HCT116 (cell line): ENCODE measurements around the gene ERAL1. TPM values are rescaled to one million over a fixed set of nuclear protein-coding genes. Genes with fewer than 3 reads are reported as not detected.

Experiments used
- ATAC-seq: fragments of 200-7000 bp; cut with Tn5 transposase; 2 replicates; pipeline ENCODE4 v1.9.1; 2020; ENCODE audit warnings: mild to moderate bottlenecking, moderate library complexity
- BruUV-seq: library from RNA; stranded (reverse); fragments of 400-500 nt; replicated peaks from 2 replicates; lab custom pipeline; 2021; lab: Mats Ljungman, UMichigan
- CTCF ChIA-PET: fragments of 300-600 bp; sonication (Branson Sonifier 250); formaldehyde crosslinking; loops from one replicate; lab custom pipeline; 2021; ENCODE audit warnings: antibody characterized with exemption; lab: Charles Lee
- POLR2A ChIA-PET: fragments of 300-600, 350-600 bp; sonication (Branson Sonifier 250); formaldehyde crosslinking; loops from one replicate; lab custom pipeline; 2021; ENCODE audit warnings: antibody characterized with exemption; lab: Charles Lee
- RAD21 ChIA-PET, 2 experiments: fragments of 300-600 bp; sonication (Branson Sonifier 250); formaldehyde crosslinking; loops; one replicate each; lab custom pipeline; 2023; ENCODE audit warnings: low total read pairs in 2 of 2; ENCODE audit not compliant: uncharacterized antibody in 2 of 2, unreplicated experiment in 2 of 2, low non-redundant PET in 1 of 2; lab: Charles Lee
- DNase-seq: peaks from one replicate; pipeline ENCODE4 v3.0.0-alpha.2; 2010; ENCODE audit warnings: low read depth, low spot score
- H2AFZ ChIP-seq: fragments of 200-600 bp; shearing (Covaris generic), sonication (generic); 2 replicates; pipeline ENCODE4 v1.6.1; 2017; ENCODE audit warnings: low read depth, mixed run types, mixed read lengths, antibody characterized with exemption, low read length; ENCODE audit not compliant: poor library complexity, severe bottlenecking
- H3K27ac ChIP-seq: 2 replicates; pipeline ENCODE4 v1.5.1; 2012; ENCODE audit warnings: low read depth, low read length
- H3K27me3 ChIP-seq: fragments of 200-600 bp; sonication (generic); 2 replicates; pipeline ENCODE4 v1.6.1; 2016; ENCODE audit warnings: mixed run types, low read length, mixed read lengths; ENCODE audit not compliant: insufficient read depth
- H3K36me3 ChIP-seq, 2 experiments: fragments of 200-500 bp in 1 of 2; fragments of 200-600 bp in 1 of 2; sonication (Bioruptor generic) in 1 of 2; sonication (generic) in 1 of 2; 2 replicates each; pipeline versions ENCODE4 v1.5.1 to v1.6.1; 2014 to 2016; ENCODE audit warnings: low read length in 2 of 2, inconsistent platforms in 1 of 2, mixed read lengths in 1 of 2, mixed run types in 1 of 2; ENCODE audit not compliant: insufficient read depth in 2 of 2, control insufficient read depth in 1 of 2
- H3K4me1 ChIP-seq, 2 experiments: fragments of 200-600 bp in 1 of 2; sonication (generic) in 1 of 2; 2 replicates each; pipeline versions ENCODE4 v1.5.1 to v1.6.1; 2012 to 2017; ENCODE audit warnings: low read length in 2 of 2, inconsistent platforms in 1 of 2, mild to moderate bottlenecking in 1 of 2, mixed read lengths in 1 of 2, mixed run types in 1 of 2, moderate library complexity in 1 of 2; ENCODE audit not compliant: insufficient read depth in 2 of 2, control insufficient read depth in 1 of 2
- H3K4me2 ChIP-seq: fragments of 200-600 bp; sonication (generic); 2 replicates; pipeline ENCODE4 v1.6.1; 2017; ENCODE audit warnings: mixed run types, low read length, mixed read lengths
- H3K4me3 ChIP-seq, 2 experiments: fragments of 200-600 bp in 1 of 2; sonication (generic) in 1 of 2; replicated peaks in 1 of 2; 2 replicates each; pipeline ENCODE4 v1.5.1; 2011 to 2016; ENCODE audit warnings: low read length in 2 of 2, control low read depth in 1 of 2, low read depth in 1 of 2, mild to moderate bottlenecking in 1 of 2, mixed read lengths in 1 of 2, mixed run types in 1 of 2
- H3K79me2 ChIP-seq: fragments of 200-600 bp; sonication (generic); 2 replicates; pipeline ENCODE4 v1.6.1; 2017; ENCODE audit warnings: mild to moderate bottlenecking, mixed run types, low read length, moderate library complexity, mixed read lengths; ENCODE audit not compliant: insufficient read depth
- H3K9ac ChIP-seq: fragments of 200-600 bp; sonication (generic); 2 replicates; pipeline ENCODE4 v1.6.1; 2016; ENCODE audit warnings: low read length, mixed read lengths
- H3K9me2 ChIP-seq: fragments of 200-600 bp; sonication (generic), shearing (Covaris generic); 2 replicates; pipeline ENCODE4 v1.6.1; 2017; ENCODE audit warnings: mixed run types, mild to moderate bottlenecking, moderate library complexity; ENCODE audit not compliant: insufficient read depth
- H3K9me3 ChIP-seq, 2 experiments: fragments of 200-500 bp in 1 of 2; fragments of 200-600 bp in 1 of 2; sonication (Bioruptor generic) in 1 of 2; sonication (generic) in 1 of 2; 2 replicates each; pipeline ENCODE4 v1.6.1; 2014 to 2017; ENCODE audit warnings: low read length in 2 of 2, mixed read lengths in 2 of 2, inconsistent platforms in 1 of 2, low read depth in 1 of 2, mild to moderate bottlenecking in 1 of 2, mixed run types in 1 of 2, moderate library complexity in 1 of 2; ENCODE audit not compliant: control insufficient read depth in 1 of 2, insufficient read depth in 1 of 2
- H4K20me1 ChIP-seq: fragments of 200-600 bp; sonication (generic), shearing (Covaris generic); 2 replicates; pipeline ENCODE4 v1.6.1; 2017; ENCODE audit warnings: mixed run types, mild to moderate bottlenecking, moderate library complexity; ENCODE audit not compliant: insufficient read depth
- EZH2 ChIP-seq: fragments of 200-600 bp; sonication (generic); IDR thresholded peaks from 2 replicates; pipeline ENCODE4 v1.6.1; 2017; ENCODE audit warnings: antibody characterized with exemption, mixed run types
- SP1 ChIP-seq: IDR thresholded peaks from 2 replicates; pipeline ENCODE4 v1.6.1; 2012; ENCODE audit warnings: low read depth
- TCF7L2 ChIP-seq: IDR thresholded peaks from 2 replicates; pipeline ENCODE4 v1.7.0; 2011; ENCODE audit warnings: borderline replicate concordance, inconsistent platforms; ENCODE audit not compliant: insufficient read depth, insufficient read length; ENCODE audit errors: extremely low read depth
- intact Hi-C: fragments of 100-400 bp; cut with micrococcal nuclease; formaldehyde crosslinking; loops from 2 replicates; pipeline ENCODE4 v1.10.0; 2022
- total RNA-seq: library from RNA; stranded (reverse); gene quantifications from one replicate; pipeline ENCODE4 v1.2.1, GENCODE V29; 2021; ENCODE audit not compliant: unreplicated experiment
- TF ChIP-seq, protein P1 (sequence below): IDR thresholded peaks from 2 replicates; pipeline ENCODE4 v1.6.1; 2012; ENCODE audit warnings: low read depth
- TF ChIP-seq, protein P2 (sequence below), 3 experiments: fragments of 200-600 bp in 1 of 3; sonication (generic) in 1 of 3; IDR thresholded peaks in 2 of 3; conservative IDR thresholded peaks in 1 of 3; 2 replicates each; pipeline ENCODE4 v1.5.1; 2012 to 2017; ENCODE audit warnings: low read depth in 2 of 3, low read length in 2 of 3, antibody characterized with exemption in 1 of 3, borderline replicate concordance in 1 of 3, control low read depth in 1 of 3, mild to moderate bottlenecking in 1 of 3, mixed read lengths in 1 of 3, mixed run types in 1 of 3, moderate library complexity in 1 of 3; ENCODE audit not compliant: insufficient read depth in 1 of 3

Gene ERAL1
- total RNA-seq, 1 experiment from 2014 or later: 52.0 TPM

DNA sequence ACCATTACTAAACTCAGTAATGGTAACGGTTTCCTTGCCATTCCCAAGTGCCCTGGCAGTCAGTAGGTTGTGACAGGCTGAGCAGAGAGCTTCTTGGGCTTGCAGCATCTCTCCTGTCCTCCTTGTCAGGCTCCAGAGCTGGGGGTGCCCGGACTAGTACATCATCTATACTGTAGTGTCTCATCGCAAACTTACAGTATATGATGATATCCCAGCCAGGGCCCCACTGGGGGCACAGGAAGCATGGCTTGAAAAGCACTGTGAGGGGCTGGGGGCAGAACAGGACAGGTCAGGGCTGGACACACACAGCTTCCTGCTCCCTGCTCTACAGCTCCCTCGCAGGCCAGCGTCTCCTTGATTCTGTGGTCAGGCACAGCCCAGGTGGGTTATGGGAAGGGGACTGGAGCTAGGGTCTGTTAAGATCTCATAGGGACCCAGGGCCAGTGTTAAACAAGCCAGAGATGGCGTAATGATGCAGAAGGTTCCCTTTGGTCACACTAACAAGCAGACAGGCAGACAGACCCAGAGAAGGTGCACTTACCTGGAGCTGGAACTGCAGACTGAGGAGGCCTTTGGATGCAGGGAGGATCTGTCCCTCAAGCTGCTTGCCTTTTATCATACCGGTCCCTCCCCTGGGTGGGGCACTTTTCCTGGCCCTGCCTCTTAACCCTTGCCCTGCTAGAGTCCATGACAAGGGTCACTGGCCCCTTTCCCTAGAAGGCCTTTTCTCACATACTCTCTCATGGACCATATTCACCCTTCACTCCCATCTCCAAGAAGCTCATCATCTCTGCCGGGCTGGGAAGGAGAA, 6.8 kb downstream of the ERAL1 start:
- Histone ChIP-seq H3K4me3 (no peak overlapping the region), H3K4me1 (peaks cover 0 to 5% of the 10 kb centered on the region in 2 experiments; a peak in 1 of 4 replicates), H3K9ac (no peak overlapping the region), H3K27me3 (no peaks in the 10 kb centered on the region), H4K20me1 (no peaks in the 10 kb centered on the region), H2AFZ (no peak overlapping the region), H3K4me2 (no peak overlapping the region), H3K27ac (no peak overlapping the region), H3K36me3 (peaks cover 9 to 17% of the 10 kb centered on the region in 2 experiments; a peak in 3 of 4 replicates), H3K9me3 (no peaks in the 10 kb centered on the region), H3K79me2 (no peaks in the 10 kb centered on the region), H3K9me2 (no peaks in the 10 kb centered on the region)
- CTCF ChIA-PET: interaction anchor here (1.3 kb wide), 1 partner anchor 18 kb away, joined by 3 read pairs; no protein-coding TSS in a partner anchor
- TF ChIP-seq EZH2: no peak
- TF ChIP-seq, protein P1, sequence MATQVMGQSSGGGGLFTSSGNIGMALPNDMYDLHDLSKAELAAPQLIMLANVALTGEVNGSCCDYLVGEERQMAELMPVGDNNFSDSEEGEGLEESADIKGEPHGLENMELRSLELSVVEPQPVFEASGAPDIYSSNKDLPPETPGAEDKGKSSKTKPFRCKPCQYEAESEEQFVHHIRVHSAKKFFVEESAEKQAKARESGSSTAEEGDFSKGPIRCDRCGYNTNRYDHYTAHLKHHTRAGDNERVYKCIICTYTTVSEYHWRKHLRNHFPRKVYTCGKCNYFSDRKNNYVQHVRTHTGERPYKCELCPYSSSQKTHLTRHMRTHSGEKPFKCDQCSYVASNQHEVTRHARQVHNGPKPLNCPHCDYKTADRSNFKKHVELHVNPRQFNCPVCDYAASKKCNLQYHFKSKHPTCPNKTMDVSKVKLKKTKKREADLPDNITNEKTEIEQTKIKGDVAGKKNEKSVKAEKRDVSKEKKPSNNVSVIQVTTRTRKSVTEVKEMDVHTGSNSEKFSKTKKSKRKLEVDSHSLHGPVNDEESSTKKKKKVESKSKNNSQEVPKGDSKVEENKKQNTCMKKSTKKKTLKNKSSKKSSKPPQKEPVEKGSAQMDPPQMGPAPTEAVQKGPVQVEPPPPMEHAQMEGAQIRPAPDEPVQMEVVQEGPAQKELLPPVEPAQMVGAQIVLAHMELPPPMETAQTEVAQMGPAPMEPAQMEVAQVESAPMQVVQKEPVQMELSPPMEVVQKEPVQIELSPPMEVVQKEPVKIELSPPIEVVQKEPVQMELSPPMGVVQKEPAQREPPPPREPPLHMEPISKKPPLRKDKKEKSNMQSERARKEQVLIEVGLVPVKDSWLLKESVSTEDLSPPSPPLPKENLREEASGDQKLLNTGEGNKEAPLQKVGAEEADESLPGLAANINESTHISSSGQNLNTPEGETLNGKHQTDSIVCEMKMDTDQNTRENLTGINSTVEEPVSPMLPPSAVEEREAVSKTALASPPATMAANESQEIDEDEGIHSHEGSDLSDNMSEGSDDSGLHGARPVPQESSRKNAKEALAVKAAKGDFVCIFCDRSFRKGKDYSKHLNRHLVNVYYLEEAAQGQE: no peak
- POLR2A ChIA-PET: no interaction called here
- no TSS peak for BruUV-seq
- intact Hi-C loops: no loop called here
- DNase-seq: no peak
- RAD21 ChIA-PET: no interaction called here
- ATAC-seq: peak; percentile 37; the same call in 1 of the 2 replicates

DNA sequence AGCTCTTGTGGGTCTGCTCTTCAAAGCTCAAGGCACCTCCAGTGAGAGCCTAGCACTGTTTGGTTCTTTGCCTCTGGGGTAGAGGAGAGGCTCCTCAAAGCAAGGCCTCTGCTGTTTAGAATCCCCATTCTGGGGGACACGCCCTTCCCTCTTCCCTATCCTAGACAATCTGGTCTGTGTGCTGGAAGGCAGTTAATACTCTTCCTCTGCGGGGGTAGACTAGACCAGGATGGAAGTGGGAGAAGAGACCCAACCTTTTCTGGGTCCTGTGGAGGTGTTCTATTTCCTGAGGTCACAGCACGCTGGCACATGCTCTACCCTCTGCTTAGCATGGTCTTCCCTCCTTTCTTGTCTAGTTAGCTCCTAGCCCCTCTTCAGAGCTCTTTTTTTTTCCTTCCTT, 7.7 kb downstream of the ERAL1 start:
- CTCF ChIA-PET: no interaction called here
- H3K4me3 ChIP-seq: no peak overlapping the region
- H2AFZ ChIP-seq: no peak overlapping the region
- TF ChIP-seq TCF7L2: no peak
- TF ChIP-seq EZH2: no peak
- TF ChIP-seq, protein P2, sequence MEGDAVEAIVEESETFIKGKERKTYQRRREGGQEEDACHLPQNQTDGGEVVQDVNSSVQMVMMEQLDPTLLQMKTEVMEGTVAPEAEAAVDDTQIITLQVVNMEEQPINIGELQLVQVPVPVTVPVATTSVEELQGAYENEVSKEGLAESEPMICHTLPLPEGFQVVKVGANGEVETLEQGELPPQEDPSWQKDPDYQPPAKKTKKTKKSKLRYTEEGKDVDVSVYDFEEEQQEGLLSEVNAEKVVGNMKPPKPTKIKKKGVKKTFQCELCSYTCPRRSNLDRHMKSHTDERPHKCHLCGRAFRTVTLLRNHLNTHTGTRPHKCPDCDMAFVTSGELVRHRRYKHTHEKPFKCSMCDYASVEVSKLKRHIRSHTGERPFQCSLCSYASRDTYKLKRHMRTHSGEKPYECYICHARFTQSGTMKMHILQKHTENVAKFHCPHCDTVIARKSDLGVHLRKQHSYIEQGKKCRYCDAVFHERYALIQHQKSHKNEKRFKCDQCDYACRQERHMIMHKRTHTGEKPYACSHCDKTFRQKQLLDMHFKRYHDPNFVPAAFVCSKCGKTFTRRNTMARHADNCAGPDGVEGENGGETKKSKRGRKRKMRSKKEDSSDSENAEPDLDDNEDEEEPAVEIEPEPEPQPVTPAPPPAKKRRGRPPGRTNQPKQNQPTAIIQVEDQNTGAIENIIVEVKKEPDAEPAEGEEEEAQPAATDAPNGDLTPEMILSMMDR (IDR thresholded peaks at IDR 0.05 in 2 of 3, conservative IDR thresholded peaks at IDR 0.05 in 1 of 3; ENCODE audit: borderline replicate concordance in 1 of 3, insufficient read depth in 1 of 3, low read depth in 2 of 3, low read length in 2 of 3): no peak
- TF ChIP-seq SP1: no peak
- intact Hi-C loops: no loop called here
- no peak overlapping the region for H3K27ac ChIP-seq
- RAD21 ChIA-PET: no interaction called here
- H3K9me3 ChIP-seq: no peaks in the 10 kb centered on the region
- BruUV-seq: no TSS peak
- ATAC-seq (no peak), DNase-seq (no peak)
- no peak overlapping the region for H3K9ac ChIP-seq
- H3K4me1 ChIP-seq: peaks cover 0 to 5% of the 10 kb centered on the region in 2 experiments; a peak in 1 of 4 replicates
- peaks cover 9 to 17% of the 10 kb centered on the region in 2 experiments; a peak in 3 of 4 replicates for H3K36me3 ChIP-seq
- H3K79me2 ChIP-seq: no peaks in the 10 kb centered on the region
- no peaks in the 10 kb centered on the region for H3K9me2 ChIP-seq
- no peak overlapping the region for H3K4me2 ChIP-seq
- H3K27me3 ChIP-seq: no peaks in the 10 kb centered on the region
- POLR2A ChIA-PET: no interaction called here
- H4K20me1 ChIP-seq: no peaks in the 10 kb centered on the region
